ENCODE data around the gene LILRB4. TPM values are rescaled to one million over a fixed set of nuclear protein-coding genes. Genes with fewer than 3 reads are reported as not detected.

The LILRB4 gene
- total and polyA plus RNA-seq, 2 of the 4 experiments (the other 2 are of a cell fraction) = not detected

DNA sequence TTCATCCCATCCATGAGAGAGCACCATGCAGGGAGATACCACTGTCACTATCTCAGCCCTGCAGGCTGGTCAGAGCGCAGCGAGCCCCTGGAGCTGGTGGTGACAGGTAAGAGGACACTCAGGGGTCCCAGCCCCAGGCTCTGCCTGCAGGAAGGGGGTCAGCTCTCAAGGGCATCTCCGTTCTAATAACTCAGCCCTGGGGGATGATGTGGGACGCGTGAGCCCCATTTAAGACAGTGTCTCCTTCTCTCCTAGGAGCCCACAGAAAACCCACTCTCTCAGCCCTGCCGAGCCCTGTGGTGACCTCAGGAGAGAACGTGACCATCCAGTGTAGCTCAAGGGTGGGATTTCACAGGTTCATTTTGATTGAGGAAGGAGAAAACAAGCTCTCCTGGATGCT is 46.0 kb downstream of the LILRB4 start:
- intact Hi-C loops (cut with micrococcal nuclease) = no loop called here
- Histone ChIP-seq H3K18ac (ENCODE audit: low read depth, low read length) (no peak overlapping the region), H2BK5ac (ENCODE audit: low read depth, low read length, poor library complexity, severe bottlenecking) (no peak overlapping the region), H3K4me3 (ENCODE audit: insufficient read depth, low read depth, low read length) (no peak overlapping the region), H2BK15ac (ENCODE audit: low read depth, low read length) (no peak overlapping the region), H2BK120ac (ENCODE audit: low read depth, low read length) (no peak overlapping the region), H4K20me1 (ENCODE audit: insufficient read depth, low read length) (no peaks in the 10 kb centered on the region), H4K5ac (ENCODE audit: low read depth, low read length) (no peak overlapping the region), H3K56ac (ENCODE audit: extremely low read depth, insufficient read depth, low read length) (no peak overlapping the region), H3K9me1 (ENCODE audit: insufficient read depth, low read length) (no peaks in the 10 kb centered on the region), H3K4ac (ENCODE audit: low read depth, low read length) (no peak overlapping the region), H3K9me3 (ENCODE audit: control insufficient read depth, insufficient read depth, low read length) (peaks cover 44% of the 10 kb centered on the region), H2BK20ac (ENCODE audit: low read depth, low read length) (no peak overlapping the region), H2AK9ac (replicated peaks; ENCODE audit: low read depth, low read length, poor library complexity) (no peak overlapping the region), H3K4me1 (ENCODE audit: control insufficient read depth, insufficient read depth, low read length) (no peaks in the 10 kb centered on the region), H3K14ac (replicated peaks; ENCODE audit: low read depth, low read length) (no peak overlapping the region), H3K4me2 (ENCODE audit: low read depth, low read length) (no peak overlapping the region), H4K91ac (ENCODE audit: insufficient read depth, low read depth, low read length) (no peak overlapping the region), H3K36me3 (ENCODE audit: control insufficient read depth, insufficient read depth, low read length) (no peaks in the 10 kb centered on the region), H3K9ac (ENCODE audit: low read depth, low read length) (no peak overlapping the region), H3K27me3 (ENCODE audit: control insufficient read depth, insufficient read depth, low read length) (no peaks in the 10 kb centered on the region), H2AFZ (replicated peaks; ENCODE audit: low read length, poor library complexity) (no peak overlapping the region), H4K8ac (ENCODE audit: low read depth in 2 of 2, low read length in 2 of 2) (no peak overlapping the region), H2AK5ac (ENCODE audit: low read depth, low read length) (no peak overlapping the region), H3K23ac (ENCODE audit: low read depth, low read length) (no peak overlapping the region), H3K27ac (ENCODE audit: insufficient read depth, low read length) (no peak overlapping the region), H3K79me1 (ENCODE audit: low read depth in 1 of 2, low read length in 2 of 2) (no peaks in the 10 kb centered on the region)
- ChIA-PET POLR2A (ENCODE audit: unreplicated experiment) (no interaction called here), CTCF (no interaction called here)
- TF ChIP-seq RCOR1 (IDR thresholded peaks at IDR 0.05; ENCODE audit: insufficient replicate concordance, low read length) = no peak
- no peak for TF ChIP-seq RFX5 (IDR thresholded peaks at IDR 0.05; ENCODE audit: low read depth, low read length)
- no peak for TF ChIP-seq CEBPB (IDR thresholded peaks at IDR 0.05; ENCODE audit: low read depth, low read length)
- TF ChIP-seq, protein P1, sequence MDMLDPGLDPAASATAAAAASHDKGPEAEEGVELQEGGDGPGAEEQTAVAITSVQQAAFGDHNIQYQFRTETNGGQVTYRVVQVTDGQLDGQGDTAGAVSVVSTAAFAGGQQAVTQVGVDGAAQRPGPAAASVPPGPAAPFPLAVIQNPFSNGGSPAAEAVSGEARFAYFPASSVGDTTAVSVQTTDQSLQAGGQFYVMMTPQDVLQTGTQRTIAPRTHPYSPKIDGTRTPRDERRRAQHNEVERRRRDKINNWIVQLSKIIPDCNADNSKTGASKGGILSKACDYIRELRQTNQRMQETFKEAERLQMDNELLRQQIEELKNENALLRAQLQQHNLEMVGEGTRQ (IDR thresholded peaks at IDR 0.05; ENCODE audit: low read depth, low read length) = no peak
- TF ChIP-seq, protein P2, sequence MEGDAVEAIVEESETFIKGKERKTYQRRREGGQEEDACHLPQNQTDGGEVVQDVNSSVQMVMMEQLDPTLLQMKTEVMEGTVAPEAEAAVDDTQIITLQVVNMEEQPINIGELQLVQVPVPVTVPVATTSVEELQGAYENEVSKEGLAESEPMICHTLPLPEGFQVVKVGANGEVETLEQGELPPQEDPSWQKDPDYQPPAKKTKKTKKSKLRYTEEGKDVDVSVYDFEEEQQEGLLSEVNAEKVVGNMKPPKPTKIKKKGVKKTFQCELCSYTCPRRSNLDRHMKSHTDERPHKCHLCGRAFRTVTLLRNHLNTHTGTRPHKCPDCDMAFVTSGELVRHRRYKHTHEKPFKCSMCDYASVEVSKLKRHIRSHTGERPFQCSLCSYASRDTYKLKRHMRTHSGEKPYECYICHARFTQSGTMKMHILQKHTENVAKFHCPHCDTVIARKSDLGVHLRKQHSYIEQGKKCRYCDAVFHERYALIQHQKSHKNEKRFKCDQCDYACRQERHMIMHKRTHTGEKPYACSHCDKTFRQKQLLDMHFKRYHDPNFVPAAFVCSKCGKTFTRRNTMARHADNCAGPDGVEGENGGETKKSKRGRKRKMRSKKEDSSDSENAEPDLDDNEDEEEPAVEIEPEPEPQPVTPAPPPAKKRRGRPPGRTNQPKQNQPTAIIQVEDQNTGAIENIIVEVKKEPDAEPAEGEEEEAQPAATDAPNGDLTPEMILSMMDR (conservative IDR thresholded peaks at IDR 0.05; ENCODE audit: low read depth, low read length) = no peak
- no peak for TF ChIP-seq MAFK (IDR thresholded peaks at IDR 0.05; ENCODE audit: low read depth, low read length)
- TF ChIP-seq, protein P3, sequence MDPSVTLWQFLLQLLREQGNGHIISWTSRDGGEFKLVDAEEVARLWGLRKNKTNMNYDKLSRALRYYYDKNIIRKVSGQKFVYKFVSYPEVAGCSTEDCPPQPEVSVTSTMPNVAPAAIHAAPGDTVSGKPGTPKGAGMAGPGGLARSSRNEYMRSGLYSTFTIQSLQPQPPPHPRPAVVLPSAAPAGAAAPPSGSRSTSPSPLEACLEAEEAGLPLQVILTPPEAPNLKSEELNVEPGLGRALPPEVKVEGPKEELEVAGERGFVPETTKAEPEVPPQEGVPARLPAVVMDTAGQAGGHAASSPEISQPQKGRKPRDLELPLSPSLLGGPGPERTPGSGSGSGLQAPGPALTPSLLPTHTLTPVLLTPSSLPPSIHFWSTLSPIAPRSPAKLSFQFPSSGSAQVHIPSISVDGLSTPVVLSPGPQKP (IDR thresholded peaks at IDR 0.05; ENCODE audit: borderline replicate concordance, low read depth, low read length) = no peak
- no peak for TF ChIP-seq CHD1 (IDR thresholded peaks at IDR 0.05; ENCODE audit: low read depth, low read length)
- no peak for TF ChIP-seq RAD21 (IDR thresholded peaks at IDR 0.05; ENCODE audit: low read length)
- no peak for TF ChIP-seq NFE2L2 (IDR thresholded peaks at IDR 0.05; ENCODE audit: low read depth, low read length)
- dilution Hi-C loops (cut with HindIII; ENCODE audit: low sequenced_read_pairs, unreplicated experiment) = no loop called here
- BruUV-seq (replicated peaks) = no TSS peak
- ATAC-seq (ENCODE audit: low read depth) (no peak), DNase-seq (no peak)
- in situ Hi-C loops (cut with MboI; ENCODE audit: low sequenced_read_pairs) = no loop called here
- 80% methylated on average over 2 of the region's 7 CpGs; no CpG with 5 or more reads in 1 of the 2 experiments for WGBS, 2 experiments (ENCODE audit: extremely low coverage in 2 of 2, insufficient read length in 1 of 2)

All from IMR-90 (cell line).